Endothelial cell of umbilical vein (primary cell): Measurements from ENCODE around the gene KLK1. TPM values are rescaled to one million over a fixed set of nuclear protein-coding genes. Genes with fewer than 3 reads are reported as not detected.

Experiments used
- BruUV-seq: library from RNA; stranded (reverse); fragments of 400-500 nt; replicated peaks from 2 replicates; lab custom pipeline; 2021; lab: Mats Ljungman, UMichigan
- CTCF ChIA-PET: fragments of 300-600, 350-600 bp; sonication (Branson Sonifier 250); formaldehyde crosslinking; loops from one replicate; lab custom pipeline; 2021; ENCODE audit warnings: antibody characterized with exemption, inconsistent platforms; lab: Charles Lee
- POLR2A ChIA-PET: fragments of 300-600, 350-600 bp; sonication (Branson Sonifier 250); formaldehyde crosslinking; loops from one replicate; lab custom pipeline; 2021; ENCODE audit warnings: antibody characterized with exemption, inconsistent platforms; lab: Charles Lee
- DNase-seq: peaks from one replicate; pipeline ENCODE4 v3.0.0-alpha.2; 2011; ENCODE audit warnings: low read depth, low spot score
- FAIRE-seq: peaks from 2 replicates; lab custom pipeline; 2011; peaks lifted over from hg19 to GRCh38; lab: Jason Lieb, UNC
- H2AFZ ChIP-seq: 2 replicates; pipeline ENCODE4 v1.6.0; 2012; ENCODE audit warnings: low read depth, low read length, control low read depth, inconsistent platforms
- H3K27ac ChIP-seq: 2 replicates; pipeline ENCODE4 v1.5.1; 2011; ENCODE audit warnings: low read depth, mild to moderate bottlenecking, control low read depth, low read length, moderate library complexity; ENCODE audit not compliant: insufficient read depth
- H3K27me3 ChIP-seq, 2 experiments: 2 replicates each; pipeline versions ENCODE4 v1.6.0 to v1.6.1; 2011; ENCODE audit warnings: low read length in 2 of 2, mixed read lengths in 1 of 2; ENCODE audit not compliant: control insufficient read depth in 2 of 2, insufficient read depth in 2 of 2
- H3K36me3 ChIP-seq, 2 experiments: 2 replicates in 1 of 2; 3 replicates in 1 of 2; pipeline ENCODE4 v1.5.1; 2011; ENCODE audit warnings: low read length in 2 of 2, mild to moderate bottlenecking in 1 of 2, moderate library complexity in 1 of 2; ENCODE audit not compliant: control insufficient read depth in 2 of 2, insufficient read depth in 2 of 2; ENCODE audit errors: extremely low read depth in 1 of 2
- H3K4me1 ChIP-seq: 3 replicates; pipeline ENCODE4 v1.5.1; 2011; ENCODE audit warnings: mild to moderate bottlenecking, low read length; ENCODE audit not compliant: control insufficient read depth, insufficient read depth; ENCODE audit errors: extremely low read depth
- H3K4me2 ChIP-seq: 2 replicates; pipeline ENCODE4 v1.6.1; 2011; ENCODE audit warnings: low read length, control low read depth, mixed read lengths; ENCODE audit not compliant: insufficient read depth
- H3K4me3 ChIP-seq, 3 experiments: fragments of 200-600 bp in 1 of 3; sonication (generic), shearing (Covaris generic) in 1 of 3; replicated peaks in 1 of 3; 2 replicates each; pipeline ENCODE4 v1.5.1; 2011 to 2016; ENCODE audit warnings: control low read depth in 3 of 3, low read length in 3 of 3, mild to moderate bottlenecking in 2 of 3, inconsistent platforms in 1 of 3, low read depth in 1 of 3, moderate library complexity in 1 of 3; ENCODE audit not compliant: insufficient read depth in 1 of 3
- H3K79me2 ChIP-seq: 2 replicates; pipeline ENCODE4 v1.6.0; 2012; ENCODE audit warnings: low read length, inconsistent platforms; ENCODE audit not compliant: control insufficient read depth, insufficient read depth
- H3K9ac ChIP-seq: replicated peaks from 2 replicates; pipeline ENCODE3; 2011; ENCODE audit warnings: low read length, control low read depth; ENCODE audit not compliant: insufficient read depth; ENCODE audit errors: extremely low read depth
- H3K9me1 ChIP-seq: replicated peaks from 3 replicates; pipeline ENCODE4 v1.6.0; 2011; ENCODE audit warnings: mild to moderate bottlenecking, low read length; ENCODE audit not compliant: control insufficient read depth, insufficient read depth; ENCODE audit errors: extremely low read depth
- H3K9me3 ChIP-seq: replicated peaks from 2 replicates; pipeline ENCODE4 v1.5.1; 2012; ENCODE audit warnings: low read length, inconsistent platforms; ENCODE audit not compliant: control insufficient read depth, insufficient read depth
- H4K20me1 ChIP-seq: replicated peaks from 2 replicates; pipeline ENCODE3; 2011; ENCODE audit warnings: mild to moderate bottlenecking, low read length; ENCODE audit not compliant: control insufficient read depth, insufficient read depth; ENCODE audit errors: extremely low read depth
- CTCF ChIP-seq, 2 donors: IDR thresholded peaks; 1 replicate in 1 of 2; 2 replicates in 1 of 2; pipeline ENCODE4 v1.5.1; 2011; ENCODE audit warnings: low read length in 2 of 2, mild to moderate bottlenecking in 2 of 2, moderate library complexity in 2 of 2, control low read depth in 1 of 2, inconsistent platforms in 1 of 2, low read depth in 1 of 2; ENCODE audit not compliant: insufficient read depth in 1 of 2; ENCODE audit errors: extremely low read depth in 1 of 2
- EZH2 ChIP-seq: IDR thresholded peaks from 2 replicates; pipeline ENCODE4 v1.6.1; 2012; ENCODE audit warnings: borderline replicate concordance, low read depth, mild to moderate bottlenecking, moderate library complexity, low read length, inconsistent platforms; ENCODE audit not compliant: severe bottlenecking
- FOS ChIP-seq: IDR thresholded peaks from 2 replicates; pipeline ENCODE4 v1.6.1; 2011; ENCODE audit warnings: mild to moderate bottlenecking, low read length, moderate library complexity, borderline replicate concordance; ENCODE audit not compliant: insufficient read depth
- GATA2 ChIP-seq: IDR thresholded peaks from 2 replicates; pipeline ENCODE4 v1.7.0; 2011; ENCODE audit warnings: low read depth, mild to moderate bottlenecking, moderate library complexity, mixed read lengths, low read length; ENCODE audit not compliant: insufficient read length, insufficient read depth
- JUN ChIP-seq: IDR thresholded peaks from 2 replicates; pipeline ENCODE4 v1.6.1; 2011; ENCODE audit warnings: borderline replicate concordance, low read depth; ENCODE audit not compliant: insufficient read length, insufficient read depth
- MYC ChIP-seq: IDR thresholded peaks from one replicate; pipeline ENCODE4 v1.6.1; 2011; ENCODE audit warnings: mild to moderate bottlenecking, low read depth, low read length
- POLR2A ChIP-seq: IDR thresholded peaks from 2 replicates; pipeline ENCODE4 v1.6.1; 2012; ENCODE audit warnings: low read depth, mild to moderate bottlenecking, control low read depth, low read length
- POLR2AphosphoS5 ChIP-seq: IDR thresholded peaks from 2 replicates; pipeline ENCODE4 v1.6.1; 2012; ENCODE audit warnings: low read depth, mild to moderate bottlenecking, control low read depth, low read length, moderate library complexity; ENCODE audit not compliant: insufficient read depth
- dilution Hi-C: fragments of 300-500 bp; cut with MboI; formaldehyde crosslinking; loops from one replicate; pipeline ENCODE4 v1.15.0; 2019; ENCODE audit warnings: low sequenced_read_pairs; ENCODE audit not compliant: extremely low pct_ligation_motif_present
- intact Hi-C: fragments of 100-400 bp; cut with micrococcal nuclease; formaldehyde crosslinking; loops from one replicate; pipeline ENCODE4 v1.10.0; 2022
- polyA plus RNA-seq, 4 experiments: library from polyadenylated mRNA; depleted of rRNA in 3 of 4; stranded (reverse) in 3 of 4; unstranded in 1 of 4; fragments of >200 nt; gene quantifications; 2 replicates each; pipeline versions ENCODE4 v1.2.1 to v1.2.3, GENCODE V29; 2011 to 2012; ENCODE audit warnings: missing spikeins in 1 of 4
- total RNA-seq: library from RNA; stranded (reverse); gene quantifications from 2 replicates; pipeline ENCODE4 v1.2.3, GENCODE V29; 2021
- TF ChIP-seq, protein P1 (sequence below): IDR thresholded peaks from 2 replicates; pipeline ENCODE4 v1.6.1; 2011; ENCODE audit not compliant: insufficient read depth, insufficient read length

KLK1 gene
- total and polyA plus RNA-seq, 2 donors (not counting 3 experiments of a cell fraction or from before 2014, with no cell fraction given) = 0.08 TPM; not detected in 1

- H3K4me3 ChIP-seq = no peak within 1 kb of the TSS
- no peak for TF ChIP-seq FOS
- TF ChIP-seq POLR2A = no peak
- TF ChIP-seq EZH2 = no peak
- no peak for TF ChIP-seq GATA2
- no peak for TF ChIP-seq MYC
- TF ChIP-seq, protein P1, sequence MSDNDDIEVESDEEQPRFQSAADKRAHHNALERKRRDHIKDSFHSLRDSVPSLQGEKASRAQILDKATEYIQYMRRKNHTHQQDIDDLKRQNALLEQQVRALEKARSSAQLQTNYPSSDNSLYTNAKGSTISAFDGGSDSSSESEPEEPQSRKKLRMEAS = no peak
- no peak for TF ChIP-seq JUN
- no peak for TF ChIP-seq CTCF (IDR thresholded peaks at IDR 0.05; ENCODE audit: extremely low read depth in 1 of 2, insufficient read depth in 1 of 2, low read depth in 1 of 2, low read length in 2 of 2)
- no peak for TF ChIP-seq POLR2AphosphoS5
- intact Hi-C loops (no loop called here), dilution Hi-C loops (no loop called here)
- H3K9ac ChIP-seq = no peak within 1 kb of the TSS
- POLR2A ChIA-PET = no interaction called here
- no peak within 1 kb of the TSS for H2AFZ ChIP-seq
- no peak within 1 kb of the TSS for H3K27ac ChIP-seq
- H3K79me2 ChIP-seq = no peaks in the 10 kb centered on the region
- H3K4me2 ChIP-seq = no peak within 1 kb of the TSS
- no peaks in the 10 kb centered on the region for H4K20me1 ChIP-seq
- CTCF ChIA-PET = no interaction called here
- no peak for DNase-seq
- no peaks in the 10 kb centered on the region for H3K27me3 ChIP-seq
- no TSS peak for BruUV-seq
- H3K36me3 ChIP-seq = no peaks in the 10 kb centered on the region
- H3K9me3 ChIP-seq = no peaks in the 10 kb centered on the region
- H3K9me1 ChIP-seq = no peaks in the 10 kb centered on the region
- no peak for FAIRE-seq
- H3K4me1 ChIP-seq = no peaks in the 10 kb centered on the region
Measured at GRCh38 chr19:50854636-50855410, 31.2 kb upstream of the KLK1 start, which contains the start of gene KLK3. KLK3 (plus strand) TSS chr19:50854915; CDS start chr19:50854956, 41 bp downstream.
